HG03097 (cell line): ENCODE data around the gene C20orf141.
"Not testable (repeated sequence)": the region's sequence is repeated elsewhere in the genome, so short reads cannot be mapped to it uniquely, and the experiment has no call there.

Source experiments
- ATAC-seq: cut with Tn5 transposase; IDR thresholded peaks from one replicate; pipeline ENCODE4 v1.9.1; 2021; ENCODE audit not compliant: unreplicated experiment, low FRiP score

The C20orf141 gene

GRCh38 chr20:2817891-2818595, 3.3 kb downstream of the C20orf141 start:
- ATAC-seq, result no peak

- ATAC-seq, result no peak
These were observed 5.5 kb downstream of the C20orf141 start for GRCh38 chr20:2820084-2820895.

GRCh38 chr20:2820896-2821869, 6.4 kb downstream of the C20orf141 start:
- ATAC-seq, result no peak

- no peak for ATAC-seq
These were observed 7.3 kb downstream of the C20orf141 start for GRCh38 chr20:2822073-2822472.

- no peak for ATAC-seq
These were observed 11.0 kb downstream of the C20orf141 start for GRCh38 chr20:2825761-2826160.

GRCh38 chr20:2826655-2827054, 11.9 kb downstream of the C20orf141 start:
- ATAC-seq, result no peak

- ATAC-seq, result no peak
These were observed 14.6 kb downstream of the C20orf141 start for GRCh38 chr20:2829376-2829775.

GRCh38 chr20:2831206-2831605, 16.4 kb downstream of the C20orf141 start:
- ATAC-seq, result not testable (repeated sequence)

- ATAC-seq, result no peak
These were observed 19.0 kb downstream of the C20orf141 start for GRCh38 chr20:2833761-2834160.

GRCh38 chr20:2834401-2835110, 19.8 kb downstream of the C20orf141 start:
- ATAC-seq, result no peak

- ATAC-seq, result no peak
These were observed 20.6 kb downstream of the C20orf141 start for GRCh38 chr20:2835331-2835796.

GRCh38 chr20:2836035-2836434, 21.2 kb downstream of the C20orf141 start:
- no peak for ATAC-seq

- ATAC-seq, result no peak
These were observed 22.6 kb downstream of the C20orf141 start for GRCh38 chr20:2837221-2837960.

GRCh38 chr20:2838170-2838797, 23.5 kb downstream of the C20orf141 start:
- no peak for ATAC-seq

GRCh38 chr20:2838847-2839671, 24.3 kb downstream of the C20orf141 start:
- no peak for ATAC-seq

- ATAC-seq, result no peak
These were observed 24.9 kb downstream of the C20orf141 start for GRCh38 chr20:2839732-2840137.

GRCh38 chr20:2840138-2840966, 25.6 kb downstream of the C20orf141 start, which contains the start of the genes PCED1A and VPS16:
Gene PCED1A (minus strand): TSS chr20:2840655. CDS start chr20:2839912, 743 bp downstream.
Gene VPS16 (plus strand): TSS chr20:2840745. CDS start chr20:2840775, 30 bp downstream.
- peak; percentile 84 for ATAC-seq
